Measurements from ENCODE around the gene EEIG1.

DNA sequence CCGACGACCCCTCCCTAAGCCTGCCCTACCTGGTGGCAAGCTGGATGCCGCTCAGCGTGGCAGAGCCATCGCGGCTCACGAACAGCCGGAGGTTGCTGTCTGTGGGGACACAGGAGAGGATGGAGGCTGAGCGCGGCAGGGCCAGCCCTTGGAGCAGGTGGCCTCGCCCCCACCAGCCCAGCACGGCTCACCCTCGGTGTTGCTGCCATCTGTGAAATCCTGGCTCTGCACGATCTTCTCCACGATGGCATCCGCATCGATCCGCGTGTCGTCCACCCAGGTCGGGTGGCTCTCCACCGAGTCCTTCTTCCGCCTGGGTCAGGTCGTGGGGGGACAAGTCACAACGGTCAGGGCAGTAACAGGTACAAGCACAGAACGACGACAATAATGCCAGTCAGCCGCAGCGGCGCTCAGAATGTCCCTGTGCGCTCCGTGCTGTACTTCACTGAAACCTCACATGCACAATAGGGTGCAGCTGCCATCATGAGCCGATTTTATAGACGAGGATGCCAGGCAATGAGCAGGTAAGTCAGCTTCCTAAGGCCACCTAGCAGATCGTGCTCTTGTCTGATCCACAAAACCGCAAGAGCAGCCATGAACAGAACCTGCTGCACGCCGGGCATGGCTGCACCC lies 36.1 kb downstream of the EEIG1 start:
- no peak for TF ChIP-seq RAD21 (IDR thresholded peaks at IDR 0.05; ENCODE audit: low read length)
- TF ChIP-seq, protein P1, sequence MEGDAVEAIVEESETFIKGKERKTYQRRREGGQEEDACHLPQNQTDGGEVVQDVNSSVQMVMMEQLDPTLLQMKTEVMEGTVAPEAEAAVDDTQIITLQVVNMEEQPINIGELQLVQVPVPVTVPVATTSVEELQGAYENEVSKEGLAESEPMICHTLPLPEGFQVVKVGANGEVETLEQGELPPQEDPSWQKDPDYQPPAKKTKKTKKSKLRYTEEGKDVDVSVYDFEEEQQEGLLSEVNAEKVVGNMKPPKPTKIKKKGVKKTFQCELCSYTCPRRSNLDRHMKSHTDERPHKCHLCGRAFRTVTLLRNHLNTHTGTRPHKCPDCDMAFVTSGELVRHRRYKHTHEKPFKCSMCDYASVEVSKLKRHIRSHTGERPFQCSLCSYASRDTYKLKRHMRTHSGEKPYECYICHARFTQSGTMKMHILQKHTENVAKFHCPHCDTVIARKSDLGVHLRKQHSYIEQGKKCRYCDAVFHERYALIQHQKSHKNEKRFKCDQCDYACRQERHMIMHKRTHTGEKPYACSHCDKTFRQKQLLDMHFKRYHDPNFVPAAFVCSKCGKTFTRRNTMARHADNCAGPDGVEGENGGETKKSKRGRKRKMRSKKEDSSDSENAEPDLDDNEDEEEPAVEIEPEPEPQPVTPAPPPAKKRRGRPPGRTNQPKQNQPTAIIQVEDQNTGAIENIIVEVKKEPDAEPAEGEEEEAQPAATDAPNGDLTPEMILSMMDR (conservative IDR thresholded peaks at IDR 0.05; ENCODE audit: low read depth, low read length), result no peak
- no peak for TF ChIP-seq NFE2L2 (IDR thresholded peaks at IDR 0.05; ENCODE audit: low read depth, low read length)
- no peak for TF ChIP-seq RCOR1 (IDR thresholded peaks at IDR 0.05; ENCODE audit: insufficient replicate concordance, low read length)
